GM18507 (cell line): ENCODE measurements around the gene GPR83.
"Not testable (repeated sequence)": the region's sequence is repeated elsewhere in the genome, so short reads cannot be mapped to it uniquely, and the experiment has no call there.

Experiments used
- DNase-seq: peaks from one replicate; pipeline ENCODE4 v3.0.0; 2011; ENCODE audit warnings: low read depth; ENCODE audit not compliant: insufficient read length; ENCODE audit errors: extremely low spot score
- FAIRE-seq: peaks from 2 replicates; lab custom pipeline; 2011; peaks lifted over from hg19 to GRCh38; lab: Jason Lieb, UNC

Gene GPR83

DNA sequence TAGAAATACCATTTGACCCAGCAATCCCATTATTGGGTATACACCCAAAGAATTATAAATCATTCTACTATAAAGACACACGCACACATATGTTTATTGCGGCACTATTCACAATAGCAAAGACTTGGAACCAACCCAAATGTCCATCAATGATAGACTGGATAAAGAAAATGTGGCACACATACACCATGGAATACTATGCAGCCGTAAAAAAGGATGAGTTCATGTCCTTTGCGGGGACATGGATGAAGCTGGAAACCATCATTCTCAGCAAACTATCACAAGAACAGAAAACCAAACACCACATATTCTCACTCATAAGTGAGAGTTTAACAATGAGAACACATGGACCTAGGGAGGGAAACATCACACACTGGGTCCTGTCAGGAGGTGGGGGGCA is 9.3 kb downstream of the GPR83 start:
- not testable (repeated sequence) for FAIRE-seq, DNase-seq

DNA sequence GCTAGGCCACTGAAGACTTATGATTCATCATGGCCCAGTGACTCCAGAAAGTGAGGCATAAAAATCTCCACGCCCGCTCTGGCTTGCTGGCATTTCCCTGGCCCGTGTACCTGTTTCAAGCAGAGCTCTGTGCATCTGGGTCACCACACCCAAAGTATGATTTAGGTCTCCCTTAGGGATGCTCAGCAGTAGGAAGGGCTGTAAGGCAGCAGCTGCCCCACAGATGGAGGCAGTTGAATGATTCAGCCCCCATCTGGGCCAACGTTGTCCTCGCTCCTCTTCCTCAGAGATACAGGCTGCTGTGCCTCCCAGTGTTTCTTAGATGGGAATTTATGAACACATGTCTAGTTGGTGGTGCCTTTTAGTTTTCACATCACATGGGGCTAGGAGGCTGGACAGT is 21.6 kb downstream of the GPR83 start:
- no peak for FAIRE-seq
- DNase-seq = no peak

DNA sequence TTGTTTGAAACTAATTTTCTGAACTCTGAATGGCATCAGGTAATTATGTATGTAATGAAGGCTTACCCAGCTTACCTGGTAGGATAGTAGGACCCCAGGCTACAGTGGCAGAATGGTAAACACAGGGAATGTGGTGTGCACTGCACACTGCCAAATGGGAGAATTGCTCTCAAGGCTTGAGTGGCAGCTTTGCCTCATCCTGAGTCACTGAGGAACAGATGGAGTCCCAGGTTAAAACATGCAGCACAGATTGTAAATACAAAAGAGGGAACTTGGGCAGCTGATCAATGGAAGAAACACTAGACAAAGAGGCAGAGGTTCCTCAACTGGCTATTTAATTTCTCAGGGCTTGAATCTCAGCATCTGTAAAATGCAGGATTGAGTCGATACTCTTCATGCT is 24.4 kb downstream of the GPR83 start:
- FAIRE-seq (no peak), DNase-seq (no peak)

DNA sequence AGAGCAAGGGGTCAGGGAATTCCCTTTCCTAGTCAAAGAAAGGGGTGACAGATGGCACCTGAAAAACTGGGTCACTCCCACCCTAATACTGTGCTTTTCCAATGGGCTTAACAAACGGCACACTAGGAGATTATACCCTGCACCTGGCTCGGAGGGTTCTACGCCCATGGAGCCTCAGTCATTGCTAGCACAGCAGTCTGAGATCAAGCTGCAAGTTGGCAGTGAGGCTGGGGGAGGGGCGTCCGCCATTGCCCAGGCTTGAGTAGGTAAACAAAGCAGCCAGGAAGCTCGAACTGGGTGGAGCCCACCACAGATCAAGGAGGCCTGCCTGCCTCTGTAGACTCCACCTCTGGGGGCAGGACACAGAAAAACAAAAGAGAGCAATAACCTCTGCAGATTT is 30.6 kb downstream of the GPR83 start:
- not testable (repeated sequence) for FAIRE-seq, DNase-seq

DNA sequence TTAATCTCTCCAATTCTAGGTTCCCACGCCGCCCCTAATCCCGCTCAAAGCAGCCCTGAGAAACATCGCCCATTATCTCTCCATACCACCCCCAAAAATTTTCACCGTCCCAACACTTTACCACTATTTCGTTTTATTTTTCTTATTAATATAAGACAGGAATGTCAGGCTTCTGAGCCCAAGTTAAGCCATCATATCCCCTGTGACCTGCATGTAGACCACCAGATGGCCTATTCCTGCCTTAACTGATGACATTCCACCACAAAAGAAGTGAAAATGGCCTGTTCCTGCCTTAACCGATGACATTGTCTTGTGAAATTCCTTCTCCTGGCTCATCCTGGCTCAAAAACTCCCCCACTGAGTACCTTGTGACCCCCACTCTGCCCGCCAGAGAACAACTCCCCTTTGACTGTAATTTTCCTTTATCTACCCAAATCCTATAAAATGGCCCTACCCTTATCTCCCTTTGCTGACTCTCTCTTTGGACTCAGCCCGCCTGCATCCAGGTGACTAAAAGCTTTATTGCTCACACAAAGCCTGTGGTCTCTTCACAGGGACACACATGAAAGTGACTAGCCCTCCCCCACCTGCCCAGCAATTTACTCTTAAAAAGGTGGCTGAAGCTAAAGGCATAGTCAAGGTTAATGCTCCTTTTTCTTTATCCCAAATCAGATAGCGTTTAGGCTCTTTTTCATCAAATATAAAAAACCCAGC is 50.2 kb downstream of the GPR83 start:
- not testable (repeated sequence) for DNase-seq, FAIRE-seq

DNA sequence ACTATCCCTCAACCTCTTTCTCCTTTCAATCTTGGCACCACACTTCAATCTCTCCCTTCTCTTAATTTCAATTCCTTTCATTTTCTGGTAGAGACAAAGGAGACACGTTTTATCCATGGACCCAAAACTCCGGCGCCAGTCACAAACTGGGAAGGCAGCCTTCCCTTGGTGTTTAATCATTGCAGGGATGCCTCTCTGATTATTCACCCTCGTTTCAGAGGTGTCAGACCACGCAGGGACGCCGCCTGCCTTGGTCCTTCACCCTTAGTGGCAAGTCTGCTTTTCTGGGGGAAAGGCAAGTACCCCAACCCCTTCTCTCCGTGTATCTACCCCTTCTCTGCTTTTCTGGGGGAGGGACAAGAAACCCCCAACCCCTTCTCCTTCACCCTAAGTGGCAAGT is 54.9 kb downstream of the GPR83 start:
- DNase-seq, FAIRE-seq: not testable (repeated sequence)

DNA sequence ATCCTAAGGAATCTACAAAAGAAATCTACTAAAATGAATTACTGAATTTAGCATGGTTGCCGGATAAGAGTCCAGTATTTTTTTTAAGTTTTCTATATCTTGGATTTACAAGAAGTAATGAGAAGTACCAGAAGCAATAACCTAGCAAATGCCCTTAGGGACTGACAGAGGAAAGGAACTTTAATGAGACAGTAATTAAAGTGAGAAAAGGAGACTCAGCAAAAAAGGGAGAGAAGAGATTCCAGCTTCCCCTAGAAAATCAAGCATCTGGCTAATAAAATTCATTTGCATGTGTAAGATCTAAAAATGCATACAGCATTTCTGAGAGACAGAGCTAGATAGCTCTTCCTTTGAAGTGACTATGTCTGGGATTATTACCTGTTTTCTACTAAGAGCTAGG is 57.7 kb downstream of the GPR83 start:
- no peak for FAIRE-seq
- no peak for DNase-seq

DNA sequence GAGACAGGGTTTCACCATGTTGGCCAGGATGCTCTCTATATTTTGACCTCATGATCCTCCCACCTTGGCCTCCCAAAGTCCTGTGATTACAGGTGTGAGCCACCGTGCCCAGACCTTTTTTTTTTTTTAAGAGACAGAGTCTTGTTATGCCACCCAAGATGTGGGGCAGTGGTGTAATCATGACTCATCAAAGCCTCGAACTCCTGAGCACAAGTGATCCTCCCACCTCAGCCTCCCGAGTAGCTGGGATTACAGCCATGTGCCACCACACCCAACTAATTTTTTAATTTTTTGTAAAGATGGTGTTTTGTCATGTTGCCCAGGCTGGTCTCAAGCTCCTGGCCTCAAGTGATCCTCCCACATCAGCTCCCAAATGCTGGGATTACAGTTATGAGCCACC is 59.0 kb downstream of the GPR83 start:
- no peak for FAIRE-seq

DNA sequence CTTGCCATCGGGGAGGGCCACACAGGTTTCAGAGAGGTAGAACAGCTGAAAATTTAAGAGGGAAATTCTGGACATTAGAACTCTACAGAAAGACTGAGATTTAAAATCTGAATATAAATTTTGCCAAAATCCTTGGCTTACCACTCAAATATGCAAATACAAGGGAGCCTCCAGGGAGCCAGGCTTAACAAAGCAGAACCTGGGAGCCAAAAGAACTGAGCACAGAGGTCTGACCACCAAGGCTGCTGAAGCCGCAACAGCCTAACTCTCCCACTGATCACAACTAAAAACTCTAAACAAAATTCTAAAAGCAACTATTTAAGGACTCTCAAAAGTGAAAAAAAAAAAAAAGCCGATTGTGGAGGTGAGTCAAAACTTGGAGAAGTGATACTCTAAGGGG is 62.6 kb downstream of the GPR83 start:
- no peak for FAIRE-seq

More for the DNA sequence above, 59.0 kb downstream of the GPR83 start:
- DNase-seq = no peak

DNA sequence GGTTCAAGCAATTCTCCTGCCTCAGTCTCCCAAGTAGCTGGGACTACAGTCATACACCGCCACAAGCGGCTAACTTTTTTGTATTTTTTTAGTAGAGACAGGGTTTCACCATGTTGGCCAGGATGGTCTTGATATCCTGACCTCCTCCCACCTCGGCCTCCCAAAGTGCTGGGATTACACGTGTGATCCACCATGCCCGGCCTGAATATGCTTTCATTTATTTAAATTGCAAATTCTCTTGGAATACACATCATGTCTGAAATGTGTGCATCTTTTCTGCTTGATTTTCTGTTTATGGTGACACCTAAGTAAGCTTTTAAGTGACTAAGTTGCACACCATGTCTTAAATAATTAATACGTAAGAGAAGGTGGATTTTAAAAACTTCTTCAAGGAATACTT is 65.2 kb downstream of the GPR83 start:
- FAIRE-seq = no peak
- DNase-seq = no peak

More for the DNA sequence above, 62.6 kb downstream of the GPR83 start:
- DNase-seq = no peak

DNA sequence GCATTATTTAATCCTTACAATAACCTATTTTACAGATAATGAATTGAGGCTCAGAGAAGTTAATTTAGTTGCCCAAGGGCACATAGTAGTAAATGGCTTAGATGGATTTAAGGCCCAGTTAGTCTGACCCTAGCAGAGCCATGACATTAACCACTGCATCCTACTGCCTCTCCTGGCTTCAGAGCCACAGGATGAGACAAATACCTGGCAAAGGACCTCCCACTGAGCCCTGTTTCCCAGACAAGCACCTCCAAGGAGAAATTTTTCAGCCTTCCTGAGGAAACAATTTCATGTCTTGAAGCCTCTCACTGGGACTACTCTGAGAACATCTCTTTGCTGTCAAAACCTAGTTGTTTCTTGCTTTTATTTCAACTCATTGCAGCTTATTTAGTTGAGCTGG is 68.4 kb downstream of the GPR83 start:
- no peak for DNase-seq
- no peak for FAIRE-seq

DNA sequence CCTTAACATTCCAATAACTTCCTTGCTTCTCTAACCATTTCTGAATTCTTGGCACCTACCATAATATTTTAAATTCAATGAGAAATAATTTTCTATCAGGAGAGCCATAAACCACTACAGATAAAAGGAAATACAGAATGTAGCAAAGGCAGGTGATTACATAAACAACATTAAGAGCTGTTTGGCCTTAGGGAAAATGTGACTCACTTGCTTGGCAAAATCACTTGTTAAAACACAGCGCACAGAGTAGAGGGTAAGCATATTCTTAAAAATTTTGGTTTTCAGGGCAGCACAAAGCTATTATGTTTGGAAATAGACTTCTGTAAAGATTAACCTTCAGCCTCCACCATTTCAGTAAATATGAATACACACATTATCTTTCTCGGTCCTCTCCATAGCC is 70.4 kb downstream of the GPR83 start:
- DNase-seq (no peak), FAIRE-seq (no peak)

DNA sequence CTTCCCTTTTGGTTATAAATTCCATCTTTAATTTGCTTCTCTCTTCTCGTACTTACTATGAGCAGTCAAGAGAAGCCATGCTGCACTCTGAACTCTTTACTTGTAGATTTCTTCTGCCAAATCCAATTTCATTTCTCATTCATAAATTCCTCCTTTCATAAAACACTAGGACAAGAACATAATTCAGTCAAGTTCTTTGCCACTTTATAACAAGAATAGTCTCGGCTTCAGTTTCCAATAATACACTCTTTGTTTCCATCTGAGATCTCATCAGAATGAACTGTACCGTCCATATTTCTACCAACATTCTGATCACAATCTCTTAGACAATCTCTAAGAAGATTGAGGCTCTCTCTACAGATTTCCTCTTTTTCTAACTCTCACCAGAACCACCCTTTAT is 71.7 kb downstream of the GPR83 start:
- FAIRE-seq = no peak
- no peak for DNase-seq

DNA sequence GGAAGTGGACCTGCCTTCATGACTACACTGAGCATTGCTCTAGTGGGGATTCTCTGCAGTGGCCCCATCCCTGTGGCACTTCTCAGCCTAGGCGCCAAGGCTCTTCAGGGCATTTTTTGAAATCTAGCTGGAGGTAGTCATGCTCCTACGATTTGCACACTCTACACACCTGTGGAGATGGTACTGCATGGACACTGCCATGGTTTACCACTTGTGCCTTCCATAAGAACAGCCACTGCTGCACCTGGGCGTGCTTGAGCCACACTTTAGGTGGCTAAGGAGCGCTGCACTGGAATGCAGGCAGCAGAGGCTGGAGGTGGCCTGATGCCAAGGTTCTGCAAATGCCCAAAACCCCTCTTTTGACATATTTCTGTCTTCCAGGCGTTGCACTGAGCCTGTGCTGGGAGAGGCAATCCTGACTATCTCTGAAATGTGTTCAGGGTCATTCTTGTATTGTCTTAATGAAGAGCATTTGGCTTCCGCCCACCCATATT is 72.6 kb downstream of the GPR83 start:
- FAIRE-seq (no peak), DNase-seq (no peak)
